SK-N-SH (cell line): ENCODE data around the gene DHRS4L2.
"Not testable (repeated sequence)": the region's sequence is repeated elsewhere in the genome, so short reads cannot be mapped to it uniquely, and the experiment has no call there.

ENCODE experiments used
- CTCF ChIP-seq: fragments of 200-600 bp; sonication (generic); IDR thresholded peaks from 2 replicates; pipeline ENCODE4 v1.6.1; 2017; ENCODE audit warnings: antibody characterized with exemption, mild to moderate bottlenecking, moderate library complexity
- MAX ChIP-seq: IDR thresholded peaks from 2 replicates; pipeline ENCODE4 v1.4.0; 2012; ENCODE audit warnings: low read depth
- PBX3 ChIP-seq: IDR thresholded peaks from 2 replicates; pipeline ENCODE4; 2012
- REST ChIP-seq: IDR thresholded peaks from 2 replicates; pipeline ENCODE4 v1.6.1; 2012; ENCODE audit warnings: mild to moderate bottlenecking, low read depth, low read length, moderate library complexity

- TF ChIP-seq CTCF, MAX, PBX3, REST: not testable (repeated sequence)
These were observed 34.5 kb upstream of the DHRS4L2 start for GRCh38 chr14:23954279-23954614.
